K562 (cell line): ENCODE data around the gene LRRC74B. TPM values are rescaled to one million over a fixed set of nuclear protein-coding genes. Genes with fewer than 3 reads are reported as not detected.

Experiments used
- ATAC-seq: fragments of 200-7000 bp; cut with Tn5 transposase; 3 replicates; pipeline ENCODE4 v1.9.1; 2020; ENCODE audit warnings: moderate library complexity
- BruUV-seq: library from RNA; stranded (reverse); fragments of 400-500 nt; replicated peaks from 2 replicates; lab custom pipeline; 2021; lab: Mats Ljungman, UMichigan
- CTCF ChIA-PET: fragments of 300-600 bp; formaldehyde crosslinking; extraction: SDS; loops from one replicate; lab custom pipeline; 2021; ENCODE audit warnings: low intra/inter-chr PET ratio; lab: Yijun Ruan, JAX
- POLR2A ChIA-PET: fragments of 300-600, 350-650 bp; sonication (Branson Sonifier 250); formaldehyde crosslinking; extraction: SDS; loops from one replicate; lab custom pipeline; 2021; ENCODE audit warnings: antibody characterized with exemption, inconsistent platforms; lab: Yijun Ruan, JAX
- DNase-seq, 4 experiments: peaks; one replicate each; pipeline versions ENCODE4 v3.0.0 to v3.0.0-alpha.2; 2011 to 2018; ENCODE audit warnings: low spot score in 3 of 4, mixed read lengths in 3 of 4; ENCODE audit errors: extremely low read depth in 1 of 4
- FAIRE-seq: peaks from 2 replicates; lab custom pipeline; 2011; peaks lifted over from hg19 to GRCh38; lab: Jason Lieb, UNC
- H2AFZ ChIP-seq: 2 replicates; pipeline ENCODE4 v1.6.0; 2011; ENCODE audit warnings: low read depth, low read length, control low read depth, inconsistent platforms
- H3K27ac ChIP-seq: fragments of 200-600 bp; 3 replicates; pipeline ENCODE4 v1.8.0; 2011; ENCODE audit warnings: low read depth, mild to moderate bottlenecking, control low read depth, inconsistent platforms, low read length, moderate library complexity, mixed read lengths; ENCODE audit errors: extremely low read depth
- H3K27me3 ChIP-seq, 2 experiments: fragments of 300-600 bp in 1 of 2; 2 replicates in 1 of 2; 3 replicates in 1 of 2; pipeline versions ENCODE4 v1.6.0 to v1.8.0; 2011; ENCODE audit warnings: inconsistent platforms in 2 of 2, low read length in 2 of 2, mild to moderate bottlenecking in 1 of 2, mixed read lengths in 1 of 2, moderate library complexity in 1 of 2; ENCODE audit not compliant: control insufficient read depth in 2 of 2, insufficient read depth in 2 of 2
- H3K36me3 ChIP-seq: fragments of 300-600 bp; 3 replicates; pipeline ENCODE4 v1.8.0; 2011; ENCODE audit warnings: mild to moderate bottlenecking, low read length, inconsistent platforms; ENCODE audit not compliant: control insufficient read depth, insufficient read depth
- H3K4me1 ChIP-seq, 2 experiments: fragments of 200-600 bp in 1 of 2; replicated peaks in 1 of 2; 2 replicates in 1 of 2; 3 replicates in 1 of 2; pipeline versions ENCODE4 v1.5.1 to v1.8.0; 2011; ENCODE audit warnings: inconsistent platforms in 2 of 2, low read length in 2 of 2, mild to moderate bottlenecking in 1 of 2, mixed read lengths in 1 of 2, moderate library complexity in 1 of 2; ENCODE audit not compliant: control insufficient read depth in 2 of 2, insufficient read depth in 2 of 2
- H3K4me2 ChIP-seq: 2 replicates; pipeline ENCODE4 v1.6.1; 2011; ENCODE audit warnings: low read length, control low read depth, inconsistent platforms, mixed read lengths; ENCODE audit not compliant: insufficient read depth
- H3K4me3 ChIP-seq: fragments of 200-600 bp; sonication (generic), shearing (Covaris generic); 2 replicates; pipeline ENCODE4 v1.5.1; 2016; ENCODE audit warnings: control low read depth, inconsistent platforms
- H3K79me2 ChIP-seq: fragments of 200-600 bp; 3 replicates; pipeline ENCODE4 v1.8.0; 2011; ENCODE audit warnings: low read length, inconsistent platforms; ENCODE audit not compliant: control insufficient read depth, insufficient read depth
- H3K9ac ChIP-seq, 2 experiments: 2 replicates each; pipeline versions ENCODE4 v1.6.0 to v1.6.1; 2011; ENCODE audit warnings: low read depth in 2 of 2, low read length in 2 of 2, control low read depth in 1 of 2, inconsistent platforms in 1 of 2, mild to moderate bottlenecking in 1 of 2, mixed read lengths in 1 of 2; ENCODE audit not compliant: insufficient read depth in 1 of 2
- H3K9me1 ChIP-seq: one replicate; pipeline ENCODE4 v1.6.0; 2011; ENCODE audit warnings: inconsistent platforms, mild to moderate bottlenecking, low read length, moderate library complexity; ENCODE audit not compliant: control insufficient read depth, insufficient read depth
- H3K9me3 ChIP-seq: replicated peaks from 2 replicates; pipeline ENCODE4 v1.5.1; 2011; ENCODE audit warnings: low read depth, low read length, inconsistent platforms; ENCODE audit not compliant: control insufficient read depth, insufficient read depth
- H4K20me1 ChIP-seq: replicated peaks from 2 replicates; pipeline ENCODE4 v1.6.1; 2011; ENCODE audit warnings: low read length, inconsistent platforms, mixed read lengths; ENCODE audit not compliant: control insufficient read depth, insufficient read depth
- JUN ChIP-seq, 2 experiments: sonication (generic) in 1 of 2; formaldehyde crosslinking in 1 of 2; IDR thresholded peaks; 2 replicates each; pipeline versions ENCODE4 v1.6.1 to v1.8.0; 2012 to 2022; ENCODE audit warnings: borderline replicate concordance in 2 of 2, mild to moderate bottlenecking in 2 of 2, improper control_type of control experiment in 1 of 2, low read depth in 1 of 2, low read length in 1 of 2, missing genetic modification reagents in 1 of 2
- LCOR ChIP-seq: sonication (generic); formaldehyde crosslinking; IDR thresholded peaks from 2 replicates; pipeline ENCODE4 v1.8.0; 2022; ENCODE audit warnings: mild to moderate bottlenecking, missing genetic modification reagents
- MAFK ChIP-seq: IDR thresholded peaks from 2 replicates; pipeline ENCODE4 v1.6.1; 2011; ENCODE audit warnings: low read length, improper control_type of control experiment
- PKNOX1 ChIP-seq: fragments of 450-650 bp; IDR thresholded peaks from 2 replicates; pipeline ENCODE4 v1.6.1; 2016
- RAD21 ChIP-seq, 2 experiments: fragments of 250-450 bp in 1 of 2; fragments of 450-650 bp in 1 of 2; sonication (Bioruptor Pico) in 1 of 2; formaldehyde crosslinking in 1 of 2; IDR thresholded peaks in 1 of 2; conservative IDR thresholded peaks in 1 of 2; 2 replicates each; pipeline versions ENCODE4 v1.4.0 to v1.8.0; 2020 to 2022; ENCODE audit warnings: mild to moderate bottlenecking in 2 of 2, moderate library complexity in 1 of 2
- TFE3 ChIP-seq: fragments of 450-650 bp; formaldehyde crosslinking; IDR thresholded peaks from 2 replicates; pipeline ENCODE4 v1.4.0; 2020; ENCODE audit warnings: mild to moderate bottlenecking, mixed read lengths
- ZBED1 ChIP-seq: IDR thresholded peaks from 2 replicates; pipeline ENCODE4 v1.6.1; 2014
- ZNF318 ChIP-seq, 2 experiments: fragments of 450-650 bp; IDR thresholded peaks; 2 replicates each; pipeline ENCODE4 v1.6.1; 2016; ENCODE audit warnings: mild to moderate bottlenecking in 2 of 2, borderline replicate concordance in 1 of 2, low read depth in 1 of 2, moderate library complexity in 1 of 2
- ZNF695 ChIP-seq: fragments of 450-650 bp; formaldehyde crosslinking; IDR thresholded peaks from 2 replicates; pipeline ENCODE4 v1.4.0; 2020; ENCODE audit warnings: mild to moderate bottlenecking, moderate library complexity
- WGBS: fragments of 100-300 bp; shearing (Covaris generic); methylation state at CpG from one replicate; pipeline ENCODE4 v1.1.6; 2016; ENCODE audit warnings: low coverage, mixed read lengths; ENCODE audit not compliant: insufficient coverage; ENCODE audit errors: missing lambda C conversion rate; 5-methylcytosine and 5-hydroxymethylcytosine counted together
- in situ Hi-C: fragments of 300-500 bp; cut with MboI; formaldehyde crosslinking; loops from 4 replicates; pipeline ENCODE4 v1.15.0; 2018; ENCODE audit warnings: inconsistent platforms, mixed read lengths
- intact Hi-C: fragments of 100-400 bp; cut with micrococcal nuclease; formaldehyde crosslinking; loops from 2 replicates; pipeline ENCODE4 v1.14.2; 2022
- polyA plus RNA-seq, 8 experiments: library from polyadenylated mRNA; depleted of rRNA in 4 of 8; stranded (reverse) in 5 of 8; unstranded in 3 of 8; fragments of >200 nt; fragmentation: Nextera tagmentation in 2 of 8; fragmentation: Illumina TruSeq in 1 of 8; extraction: Ambion mirVana in 2 of 8; extraction: Trizol in 1 of 8; gene quantifications; 2 replicates each; pipeline versions ENCODE4 v1.2.1 to v1.2.3, GENCODE V29; 2011 to 2014; ENCODE audit warnings: inconsistent platforms in 1 of 8, missing spikeins in 1 of 8
- total RNA-seq, 7 experiments: library from RNA; depleted of rRNA in 6 of 7; stranded (reverse); fragments of >200 nt in 6 of 7; fragmentation: Illumina TruSeq in 2 of 7; extraction: Trizol in 2 of 7; gene quantifications; 2 replicates each; pipeline versions ENCODE4 v1.2.1 to v1.2.3, GENCODE V29; 2011 to 2021; ENCODE audit warnings: low replicate concordance in 1 of 7

LRRC74B gene
- total and polyA plus RNA-seq, 9 of the 15 experiments (the other 6 are each of a cell fraction or from before 2014, with no cell fraction given) = not detected

GRCh38 chr22:21055880-21056319, 10.2 kb downstream of the LRRC74B start:
- CTCF ChIA-PET = interaction anchor here (0.5 kb wide), 1 partner anchor 128 kb away, joined by 4 read pairs; no protein-coding TSS in a partner anchor
- peak; percentile 60 for FAIRE-seq
- peaks cover 22 to 63% of the 10 kb centered on the region in 2 experiments; a peak in 4 of 5 replicates for H3K27me3 ChIP-seq
- peaks cover 15% of the 10 kb centered on the region for H3K9me1 ChIP-seq
- peaks cover 33% of the 10 kb centered on the region; the same call in 1 of the 2 replicates for H4K20me1 ChIP-seq
- H3K79me2 ChIP-seq = no peaks in the 10 kb centered on the region
- H3K4me1 ChIP-seq = peaks cover 26 to 40% of the 10 kb centered on the region in 2 experiments
- peak overlapping the region; percentile 71 for H3K4me2 ChIP-seq
- no peak overlapping the region for H3K27ac ChIP-seq
- H3K9me3 ChIP-seq = no peaks in the 10 kb centered on the region
- peak; percentile 84 to 97 (median 92) for DNase-seq
- WGBS = 5% methylated on average over 7 of the region's 7 CpGs
- POLR2A ChIA-PET = interaction anchor here (0.6 to 4.8 kb wide), 16 partner anchors 10 to 1229 kb away, joined by 3 to 54 read pairs (median 4); partner anchors contain the start of genes LRRC74B, LZTR1 and P2RX6
- H3K4me3 ChIP-seq = no peak overlapping the region
- peak; percentile 73 for ATAC-seq
- BruUV-seq = no TSS peak
- H3K36me3 ChIP-seq = no peaks in the 10 kb centered on the region
- in situ Hi-C loops = loop anchor here (5.0 kb wide), 1 partner anchor 374 kb away; no protein-coding TSS in a partner anchor
- peak overlapping the region in 1 of 2 experiments; percentile 75; a peak in 1 of 4 replicates for H3K9ac ChIP-seq
- H2AFZ ChIP-seq = peak overlapping the region; percentile 64
- intact Hi-C loops = loop anchor here (5.0 kb wide), 1 partner anchor 54 kb away; the partner anchor contains the start of gene THAP7
- TF ChIP-seq LCOR (CRISPR knock-in tag) = no peak
- TF ChIP-seq PKNOX1 = no peak
- no peak for TF ChIP-seq MAFK
- 0 out of 2 replicates have a peak, but pooled peaks have one; percentile 18 for TF ChIP-seq JUN (IDR thresholded peaks at IDR 0.05; ENCODE audit: borderline replicate concordance, low read depth, low read length)
- TF ChIP-seq JUN (CRISPR knock-in tag; IDR thresholded peaks at IDR 0.05; ENCODE audit: borderline replicate concordance) = no peak
- no peak for TF ChIP-seq RAD21 (CRISPR knock-in tag; conservative IDR thresholded peaks at IDR 0.05 in 1 of 2, IDR thresholded peaks at IDR 0.05 in 1 of 2)
- peak; percentile 61; the same call in 1 of the 2 replicates for TF ChIP-seq ZNF695 (CRISPR knock-in tag)
- peak; percentile 50; the same call in 1 of the 2 replicates for TF ChIP-seq ZBED1
- TF ChIP-seq ZNF318 (IDR thresholded peaks at IDR 0.05; ENCODE audit: borderline replicate concordance in 1 of 2, low read depth in 1 of 2) = no peak
- peak; percentile 14; the same call in 1 of the 2 replicates for TF ChIP-seq TFE3 (CRISPR knock-in tag)
